ENCODE results near the gene SMARCA4.
A peak's percentile ranks its signal among the peaks of the same experiment; 100 is the strongest.
"Not testable (repeated sequence)": the region's sequence is repeated elsewhere in the genome, so short reads cannot be mapped to it uniquely, and the experiment has no call there.

SMARCA4 gene

GRCh38 chr19:11078893-11079292 lies 118.1 kb downstream of the SMARCA4 start:
- DNase-seq, result no peak

GRCh38 chr19:11079999-11080398 lies 119.2 kb downstream of the SMARCA4 start:
- no peak for DNase-seq

GRCh38 chr19:11087870-11088505 lies 127.2 kb downstream of the SMARCA4 start:
- DNase-seq, result no peak

- DNase-seq, result no peak
Observed at GRCh38 chr19:11088506-11089253, 127.8 kb downstream of the SMARCA4 start.

- peak; percentile 91 for DNase-seq
Observed at GRCh38 chr19:11089254-11090013, 128.6 kb downstream of the SMARCA4 start, which contains the start of gene LDLR. TSS of gene LDLR (plus strand) at chr19:11089463. CDS start at chr19:11089549, 86 bp downstream.

GRCh38 chr19:11090014-11090263 lies 129.1 kb downstream of the SMARCA4 start:
- DNase-seq, result not testable (repeated sequence)

- peak; percentile 94 for DNase-seq
Observed at GRCh38 chr19:11090264-11090996, 129.6 kb downstream of the SMARCA4 start.

GRCh38 chr19:11090997-11091702 lies 130.3 kb downstream of the SMARCA4 start:
- DNase-seq, result no peak

GRCh38 chr19:11091703-11092153 lies 130.9 kb downstream of the SMARCA4 start:
- peak; percentile 99 for DNase-seq

GRCh38 chr19:11092181-11092538 lies 131.3 kb downstream of the SMARCA4 start:
- peak; percentile 49 for DNase-seq

GRCh38 chr19:11093689-11094238 lies 132.9 kb downstream of the SMARCA4 start:
- DNase-seq, result no peak

- DNase-seq, result no peak
Observed at GRCh38 chr19:11094520-11094894, 133.7 kb downstream of the SMARCA4 start.

GRCh38 chr19:11096210-11096841 lies 135.5 kb downstream of the SMARCA4 start:
- DNase-seq, result peak; percentile 16

GRCh38 chr19:11097367-11097766 lies 136.5 kb downstream of the SMARCA4 start:
- DNase-seq, result not testable (repeated sequence)

GRCh38 chr19:11098327-11098726 lies 137.5 kb downstream of the SMARCA4 start:
- DNase-seq, result no peak

GRCh38 chr19:11098861-11099260 lies 138.0 kb downstream of the SMARCA4 start:
- no peak for DNase-seq

GRCh38 chr19:11100049-11100448 lies 139.2 kb downstream of the SMARCA4 start:
- DNase-seq, result no peak

GRCh38 chr19:11101057-11101456 lies 140.2 kb downstream of the SMARCA4 start:
- no peak for DNase-seq

GRCh38 chr19:11102944-11103343 lies 142.1 kb downstream of the SMARCA4 start:
- no peak for DNase-seq

- DNase-seq, result not testable (repeated sequence)
Observed at GRCh38 chr19:11103667-11104066, 142.8 kb downstream of the SMARCA4 start.

GRCh38 chr19:11105014-11105636 lies 144.3 kb downstream of the SMARCA4 start:
- DNase-seq, result no peak
